Activated CD4-positive, alpha-beta T cell treated with anti-CD3 and anti-CD28 coated beads, Interleukin-2, Interleukin-4, amounts not matched to agents 100 ng/mL and 50 ng/mL, durations not matched to agents 16 hours and 8 hours (primary cell): ENCODE measurements around the gene CARMIL1.
A peak's percentile ranks its signal among the peaks of the same experiment; 100 is the strongest.

Experiments
- DNase-seq: peaks from one replicate; pipeline ENCODE4 v3.0.0-alpha.2; 2020; ENCODE audit warnings: low spot score

The CARMIL1 gene

DNA sequence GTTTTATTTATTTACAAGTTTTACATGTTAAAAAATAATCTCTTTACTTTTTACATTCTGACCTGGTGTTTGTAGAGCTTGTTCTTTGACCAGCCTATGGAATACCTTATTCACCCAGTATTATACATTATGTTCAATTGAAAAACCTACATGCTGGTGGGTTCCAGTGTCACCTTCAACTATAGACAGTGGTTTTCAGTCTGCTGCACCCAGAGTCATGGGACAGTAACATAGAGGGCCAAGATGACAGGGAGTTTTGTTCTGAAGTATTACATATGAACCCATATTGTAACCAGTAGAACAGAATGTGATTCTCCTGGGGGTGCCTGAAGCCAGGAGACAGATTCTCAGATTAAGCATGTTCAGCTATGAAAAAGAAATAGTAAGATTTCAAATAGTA, 233.4 kb downstream of the CARMIL1 start:
- DNase-seq = no peak

DNA sequence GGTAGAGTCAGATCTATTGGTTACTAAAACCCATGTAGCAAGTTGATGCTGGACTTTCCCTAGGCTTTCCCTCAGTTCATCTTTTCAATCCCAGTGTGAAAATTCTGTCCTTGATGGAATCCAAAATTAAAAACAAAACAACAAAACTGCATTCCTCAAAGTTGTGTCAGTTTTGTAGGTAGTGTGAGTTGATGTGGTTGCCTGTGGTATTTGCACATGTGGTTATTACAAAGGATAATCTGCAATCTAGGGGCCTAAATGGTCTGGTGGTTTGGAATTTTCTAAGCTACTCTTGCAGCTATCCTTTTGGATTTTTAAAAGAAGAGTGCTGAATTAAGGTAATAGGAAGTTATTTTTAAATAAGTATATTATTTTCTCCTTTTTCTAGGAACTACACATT, 240.7 kb downstream of the CARMIL1 start:
- DNase-seq = no peak

- no peak for DNase-seq
These were observed 245.4 kb downstream of the CARMIL1 start for GRCh38 chr6:25524542-25524941.

DNA sequence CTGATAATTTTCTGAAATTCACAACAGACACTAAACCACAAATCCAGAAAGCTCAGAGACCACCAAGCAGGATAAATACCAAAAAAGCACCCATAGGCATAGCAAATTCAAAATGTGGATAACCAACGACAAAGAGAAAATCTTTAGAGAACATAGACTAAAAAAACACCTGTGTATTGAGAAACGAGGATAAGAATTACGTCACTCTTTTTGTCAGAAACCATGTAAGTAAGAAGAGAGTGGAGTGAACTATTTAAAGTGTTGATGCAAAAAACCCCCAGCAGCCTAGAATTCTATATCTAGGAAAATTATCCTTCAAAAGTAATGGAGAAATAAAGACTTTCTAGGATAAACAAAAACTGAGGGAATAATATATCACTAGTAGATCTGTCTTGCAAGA, 245.9 kb downstream of the CARMIL1 start:
- DNase-seq = no peak

- DNase-seq = no peak
These were observed 255.9 kb downstream of the CARMIL1 start for GRCh38 chr6:25534942-25535631.

DNA sequence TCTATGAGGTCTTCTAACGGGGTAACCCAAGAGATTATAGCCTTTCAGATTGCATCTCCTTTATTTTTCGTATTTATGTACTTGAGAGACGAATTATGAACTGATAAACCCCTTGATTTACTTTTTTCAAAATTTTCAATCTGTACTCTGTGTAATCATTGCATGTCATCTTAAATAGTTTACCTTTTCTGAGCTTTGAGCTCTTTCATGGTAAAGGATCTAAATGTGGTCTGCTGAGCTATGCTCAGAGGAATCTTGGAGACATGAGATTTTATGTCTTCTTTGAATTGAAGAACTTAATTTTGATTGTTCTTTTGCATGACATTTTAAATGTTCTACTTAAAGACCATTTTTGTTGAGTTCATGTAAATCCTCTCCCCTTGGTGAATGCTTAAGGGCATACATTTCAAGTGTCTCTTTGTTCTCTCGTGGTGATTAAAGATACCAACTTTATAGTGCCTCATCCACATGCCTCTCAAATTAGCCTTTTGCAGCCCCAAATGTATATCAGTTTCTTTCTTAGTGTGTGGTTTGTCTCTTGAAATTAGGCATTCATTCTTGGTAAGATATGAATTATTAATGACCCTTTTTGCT, 256.6 kb downstream of the CARMIL1 start:
- no peak for DNase-seq

GRCh38 chr6:25536781-25537180, 257.6 kb downstream of the CARMIL1 start:
- DNase-seq = no peak

GRCh38 chr6:25537349-25538018, 258.3 kb downstream of the CARMIL1 start:
- no peak for DNase-seq

DNA sequence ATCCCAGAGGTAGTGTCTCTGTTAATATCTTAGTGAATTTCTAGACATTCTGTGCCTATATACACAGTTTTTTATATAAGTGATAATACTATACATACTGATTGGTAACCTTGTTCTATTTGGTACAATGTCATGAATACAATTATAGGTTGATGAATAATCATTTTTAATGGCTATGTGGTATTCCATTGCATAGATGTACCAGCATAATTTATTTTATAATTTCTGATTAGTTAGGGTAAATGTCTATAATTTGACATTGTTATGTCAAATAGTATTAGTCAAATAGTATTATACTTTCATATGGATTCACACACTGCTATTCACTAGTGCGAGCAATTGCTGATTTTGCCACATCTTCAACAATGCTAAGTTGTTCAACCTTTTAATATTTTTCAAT, 262.1 kb downstream of the CARMIL1 start:
- no peak for DNase-seq

- DNase-seq = no peak
These were observed 264.1 kb downstream of the CARMIL1 start for GRCh38 chr6:25542984-25543910.

DNA sequence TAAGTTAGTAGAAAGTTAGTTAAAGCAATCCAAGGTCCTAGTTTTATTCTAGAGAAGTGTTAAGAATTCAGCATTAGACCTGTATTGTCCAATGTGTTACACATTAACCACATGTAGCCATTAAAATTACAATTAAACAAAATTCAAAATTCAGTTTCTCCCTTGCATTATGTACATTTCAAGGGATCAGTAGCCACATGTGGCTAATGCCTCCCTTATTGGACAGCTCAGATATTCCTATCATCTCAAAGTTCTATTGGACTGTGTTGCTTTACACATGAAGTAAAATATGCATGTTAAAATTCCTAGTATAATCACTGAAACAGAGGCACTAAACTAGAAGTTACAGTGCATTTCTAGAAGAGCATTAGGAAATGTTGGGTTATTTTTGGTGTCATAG, 265.7 kb downstream of the CARMIL1 start:
- no peak for DNase-seq

GRCh38 chr6:25547797-25548196, 268.6 kb downstream of the CARMIL1 start:
- no peak for DNase-seq

GRCh38 chr6:25548451-25548850, 269.3 kb downstream of the CARMIL1 start:
- no peak for DNase-seq

GRCh38 chr6:25550631-25551030, 271.5 kb downstream of the CARMIL1 start:
- DNase-seq = no peak

DNA sequence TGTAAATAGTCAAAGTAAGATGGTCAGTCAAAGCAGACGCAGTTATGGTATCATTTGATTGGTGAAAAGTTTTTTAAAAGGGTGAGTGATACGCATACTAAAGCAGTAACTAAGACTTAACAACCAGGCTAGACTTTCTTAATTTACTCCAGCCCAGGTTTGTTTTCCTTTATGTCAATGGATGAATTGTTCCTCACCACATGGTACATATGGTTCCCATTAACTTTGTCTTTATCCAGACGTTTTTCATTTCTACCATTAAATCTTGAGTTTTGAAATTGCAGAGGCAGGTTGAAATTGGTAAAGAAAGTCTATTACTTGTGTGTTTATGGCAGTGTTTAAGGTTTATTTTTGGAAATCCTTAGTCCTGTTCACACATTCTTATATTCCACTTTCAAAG, 274.3 kb downstream of the CARMIL1 start:
- DNase-seq = no peak

GRCh38 chr6:25555188-25555587, 276.0 kb downstream of the CARMIL1 start:
- DNase-seq = no peak

- DNase-seq = peak; percentile 77
These were observed 277.3 kb downstream of the CARMIL1 start for GRCh38 chr6:25556516-25556915.

DNA sequence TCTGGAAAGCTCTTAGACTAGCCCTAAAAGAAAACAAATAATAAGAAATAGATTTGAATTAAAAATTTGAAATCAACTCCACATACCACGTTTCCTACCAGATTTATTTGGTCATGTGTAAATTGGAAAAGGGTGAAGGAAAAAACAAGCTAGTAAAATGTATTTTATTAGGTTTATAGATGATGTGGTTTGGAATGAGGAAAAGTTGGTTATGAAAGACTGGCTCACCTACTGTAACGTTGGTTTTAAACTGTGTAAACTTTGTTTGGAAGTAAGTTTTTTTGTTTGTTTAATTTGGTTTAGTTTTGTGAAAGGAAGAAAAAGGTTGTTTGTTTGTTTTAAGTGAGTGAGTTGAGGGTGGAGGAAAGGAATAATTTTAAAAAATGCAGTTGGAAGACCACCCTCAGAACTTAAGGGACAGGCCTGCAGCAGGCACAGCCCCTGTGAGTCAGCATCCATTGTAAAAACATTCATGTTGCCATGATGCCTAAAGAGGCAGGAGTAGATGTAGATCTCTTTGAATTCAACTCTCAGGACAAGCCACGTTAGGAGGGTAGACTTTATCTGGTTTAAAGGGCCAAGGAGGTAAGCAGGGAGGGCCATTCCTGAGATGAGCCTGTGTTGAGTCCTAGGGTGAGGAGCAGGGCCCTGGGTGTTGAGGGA, 279.1 kb downstream of the CARMIL1 start:
- no peak for DNase-seq

- no peak for DNase-seq
These were observed 281.7 kb downstream of the CARMIL1 start for GRCh38 chr6:25560865-25561264.

GRCh38 chr6:25564943-25565342, 285.8 kb downstream of the CARMIL1 start:
- no peak for DNase-seq

DNA sequence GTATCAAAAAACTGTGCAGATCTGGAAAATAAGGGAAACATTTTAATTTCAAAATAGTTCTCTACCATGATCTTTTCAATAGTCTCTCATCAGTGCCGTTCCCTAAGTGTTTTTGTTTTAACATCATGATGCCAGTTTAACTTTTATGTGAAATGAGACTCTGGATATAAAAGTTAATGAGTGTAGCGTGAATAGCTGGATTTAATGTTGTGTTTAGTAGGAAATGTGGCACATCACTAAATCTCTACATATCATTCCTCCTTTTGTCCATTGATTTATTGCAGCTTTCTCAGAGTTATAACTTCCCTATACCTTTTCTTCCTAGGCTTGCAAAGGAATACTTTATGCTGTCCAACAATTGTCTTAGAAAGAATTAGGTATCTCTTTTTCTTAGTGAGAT, 291.4 kb downstream of the CARMIL1 start:
- DNase-seq = no peak

DNA sequence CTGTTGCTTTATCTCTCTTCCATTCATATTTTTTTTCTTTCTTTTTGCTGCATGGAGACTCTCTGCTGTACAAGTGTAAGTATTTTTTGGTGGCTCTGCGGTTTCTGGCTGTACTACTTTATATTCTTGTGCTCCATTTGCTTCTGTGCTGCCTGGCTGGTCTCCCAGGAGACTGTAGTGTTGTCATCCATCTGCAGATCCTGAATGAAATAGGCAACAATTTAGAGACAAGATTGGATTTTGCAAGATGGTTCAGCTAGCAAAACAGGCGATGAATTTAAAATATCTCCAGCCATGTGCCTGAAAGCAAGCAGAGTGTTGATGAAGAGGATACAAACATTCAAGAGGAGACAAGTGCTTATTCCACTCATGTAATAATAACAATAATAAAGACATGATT, 297.7 kb downstream of the CARMIL1 start:
- DNase-seq = no peak
